GM12878 (cell line): ENCODE data around the gene APOBEC3C. TPM values are rescaled to one million over a fixed set of nuclear protein-coding genes. Genes with fewer than 3 reads are reported as not detected.

ENCODE experiments used
- ATAC-seq: fragments of 200-7000 bp; cut with Tn5 transposase; 3 replicates; pipeline ENCODE4 v1.9.1; 2020; ENCODE audit warnings: mild to moderate bottlenecking, moderate library complexity
- BruUV-seq: library from RNA; stranded (reverse); fragments of 400-500 nt; replicated peaks from 2 replicates; lab custom pipeline; 2021; lab: Mats Ljungman, UMichigan
- CTCF ChIA-PET: fragments of 300-600 bp; sonication (Branson Sonifier 250); formaldehyde crosslinking; extraction: SDS; loops from one replicate; lab custom pipeline; 2021; ENCODE audit warnings: inconsistent platforms; lab: Yijun Ruan, JAX
- POLR2A ChIA-PET: fragments of 350-600 bp; formaldehyde crosslinking; extraction: SDS; loops from one replicate; lab custom pipeline; 2021; ENCODE audit warnings: inconsistent platforms; lab: Charles Lee
- RAD21 ChIA-PET: fragments of 300-600 bp; sonication (Branson Sonifier 250); formaldehyde crosslinking; loops from one replicate; lab custom pipeline; 2023; ENCODE audit warnings: antibody characterized with exemption; ENCODE audit not compliant: unreplicated experiment; lab: Charles Lee
- SMC1A ChIA-PET: fragments of 300-600 bp; sonication (Branson Sonifier 250); formaldehyde crosslinking; loops from one replicate; lab custom pipeline; 2023; ENCODE audit not compliant: unreplicated experiment, uncharacterized antibody; lab: Charles Lee
- DNase-seq: peaks from one replicate; pipeline ENCODE4 v3.0.0-alpha.2; 2011; ENCODE audit warnings: low read depth, low spot score
- FAIRE-seq: peaks from 3 replicates; lab custom pipeline; 2011; peaks lifted over from hg19 to GRCh38; lab: Jason Lieb, UNC
- H2AFZ ChIP-seq: 2 replicates; pipeline ENCODE4 v1.6.0; 2011; ENCODE audit warnings: low read depth, low read length, control low read depth; ENCODE audit not compliant: control insufficient read depth
- H3K27ac ChIP-seq: 2 replicates; pipeline ENCODE4 v1.5.1; 2011; ENCODE audit warnings: control low read depth; ENCODE audit not compliant: control insufficient read depth, insufficient read depth
- H3K27me3 ChIP-seq, 2 experiments: replicated peaks in 1 of 2; 2 replicates each; pipeline versions ENCODE4 v1.6.0 to v1.6.1; 2011; ENCODE audit warnings: low read length in 1 of 2; ENCODE audit not compliant: control insufficient read depth in 2 of 2, insufficient read depth in 2 of 2
- H3K36me3 ChIP-seq, 2 experiments: 2 replicates each; pipeline ENCODE4 v1.5.1; 2011; ENCODE audit warnings: low read length in 1 of 2; ENCODE audit not compliant: control insufficient read depth in 2 of 2, insufficient read depth in 2 of 2
- H3K4me1 ChIP-seq: 2 replicates; pipeline ENCODE4 v1.6.1; 2011; ENCODE audit warnings: mild to moderate bottlenecking, low read length, moderate library complexity, mixed read lengths; ENCODE audit not compliant: control insufficient read depth, insufficient read depth
- H3K4me2 ChIP-seq: 2 replicates; pipeline ENCODE4 v1.6.0; 2011; ENCODE audit warnings: control low read depth; ENCODE audit not compliant: control insufficient read depth, insufficient read depth
- H3K4me3 ChIP-seq: fragments of 200-600 bp; sonication (generic); 2 replicates; pipeline ENCODE4 v1.5.1; 2016
- H3K79me2 ChIP-seq: 2 replicates; pipeline ENCODE4 v1.6.0; 2011; ENCODE audit warnings: low read length; ENCODE audit not compliant: control insufficient read depth, insufficient read depth
- H3K9ac ChIP-seq: 2 replicates; pipeline ENCODE4 v1.8.0; 2011; ENCODE audit warnings: low read length, control low read depth, mixed read lengths; ENCODE audit not compliant: control insufficient read depth, insufficient read depth
- H3K9me3 ChIP-seq: replicated peaks from 3 replicates; pipeline ENCODE4 v1.5.1; 2011; ENCODE audit warnings: mild to moderate bottlenecking, low read length; ENCODE audit not compliant: control insufficient read depth, insufficient read depth
- H4K20me1 ChIP-seq: 2 replicates; pipeline ENCODE4 v1.6.0; 2011; ENCODE audit not compliant: control insufficient read depth, insufficient read depth
- CBX5 ChIP-seq: sonication (generic); IDR thresholded peaks from 2 replicates; pipeline ENCODE4 v1.6.1; 2016; ENCODE audit warnings: low read depth, moderate library complexity, mild to moderate bottlenecking, inconsistent platforms
- FOXK2 ChIP-seq: fragments of 450-650 bp; IDR thresholded peaks from 2 replicates; pipeline ENCODE4 v1.6.1; 2017; ENCODE audit warnings: mild to moderate bottlenecking, moderate library complexity
- NFIC ChIP-seq: IDR thresholded peaks from 2 replicates; pipeline ENCODE4 v1.6.1; 2012; ENCODE audit warnings: low read depth, mild to moderate bottlenecking, inconsistent platforms, low read length, moderate library complexity
- NRF1 ChIP-seq: conservative IDR thresholded peaks from 2 replicates; pipeline ENCODE4 v1.6.1; 2011; ENCODE audit warnings: mild to moderate bottlenecking, low read depth, low read length, improper control_type of control experiment
- PAX5 ChIP-seq: IDR thresholded peaks from 2 replicates; pipeline ENCODE4 v1.6.1; 2011; ENCODE audit warnings: low read depth, low read length, borderline replicate concordance
- POLR2A ChIP-seq: IDR thresholded peaks from 2 replicates; pipeline ENCODE4 v1.6.1; 2011; ENCODE audit warnings: low read depth, mild to moderate bottlenecking, low read length
- RAD21 ChIP-seq: IDR thresholded peaks from 2 replicates; pipeline ENCODE4 v1.6.1; 2011; ENCODE audit warnings: mild to moderate bottlenecking, low read depth, low read length, moderate library complexity; ENCODE audit not compliant: insufficient read depth
- RFX5 ChIP-seq: IDR thresholded peaks from 2 replicates; pipeline ENCODE4 v1.6.1; 2011; ENCODE audit warnings: low read depth, low read length, improper control_type of control experiment
- SMAD5 ChIP-seq: IDR thresholded peaks from 2 replicates; pipeline ENCODE4 v1.6.1; 2016; ENCODE audit warnings: antibody characterized with exemption, low read depth
- SPI1 ChIP-seq: IDR thresholded peaks from 2 replicates; pipeline ENCODE4 v1.6.1; 2011; ENCODE audit warnings: low read depth, mild to moderate bottlenecking, low read length, moderate library complexity, borderline replicate concordance; ENCODE audit not compliant: insufficient read depth
- SRF ChIP-seq, 2 experiments: IDR thresholded peaks; 2 replicates each; pipeline ENCODE4 v1.6.1; 2011; ENCODE audit warnings: low read depth in 2 of 2, low read length in 2 of 2, mild to moderate bottlenecking in 1 of 2, moderate library complexity in 1 of 2
- TCF7 ChIP-seq: IDR thresholded peaks from 2 replicates; pipeline ENCODE4 v1.6.1; 2014; ENCODE audit warnings: antibody characterized with exemption, borderline replicate concordance
- WRNIP1 ChIP-seq: IDR thresholded peaks from 2 replicates; pipeline ENCODE4 v1.6.1; 2011; ENCODE audit warnings: low read depth, low read length, improper control_type of control experiment, borderline replicate concordance
- ZNF622 ChIP-seq: fragments of 450-650 bp; IDR thresholded peaks from 2 replicates; pipeline ENCODE4 v1.6.1; 2017; ENCODE audit warnings: mild to moderate bottlenecking, inconsistent platforms
- ZZZ3 ChIP-seq: IDR thresholded peaks from 2 replicates; pipeline ENCODE4 v1.6.1; 2011; ENCODE audit warnings: low read depth; ENCODE audit not compliant: control insufficient read depth, insufficient read length
- WGBS: methylation state at CpG from one replicate; pipeline ENCODE4 v1.1.6; 2016; ENCODE audit warnings: low lambda C conversion rate; ENCODE audit not compliant: insufficient replicate concordance, insufficient coverage; ENCODE audit errors: missing lambda C conversion rate; 5-methylcytosine and 5-hydroxymethylcytosine counted together
- in situ Hi-C: fragments of 300-500 bp; cut with MboI; formaldehyde crosslinking; loops from 9 replicates; pipeline ENCODE4 v1.14.3; 2018; ENCODE audit warnings: mixed read lengths
- intact Hi-C: fragments of 100-400 bp; cut with micrococcal nuclease; formaldehyde crosslinking; loops from one replicate; pipeline ENCODE4 v1.14.2; 2022; ENCODE audit not compliant: unreplicated experiment
- polyA plus RNA-seq, 11 experiments: library from polyadenylated mRNA; depleted of rRNA in 4 of 11; unstranded in 6 of 11; stranded (reverse) in 5 of 11; fragments of >200 nt; fragmentation: Nextera tagmentation in 4 of 11; fragmentation: Illumina TruSeq in 1 of 11; extraction: Ambion mirVana in 4 of 11; extraction: Trizol in 1 of 11; gene quantifications; 1 replicate in 1 of 11; 2 replicates in 10 of 11; pipeline versions ENCODE4 v1.2.1 to v1.2.3, GENCODE V29; 2011 to 2016; ENCODE audit warnings: inconsistent platforms in 2 of 11, missing spikeins in 2 of 11, low read depth in 1 of 11
- total RNA-seq, 4 experiments: library from RNA; depleted of rRNA in 3 of 4; stranded (reverse); fragments of >200 nt in 3 of 4; fragmentation: Illumina TruSeq in 1 of 4; extraction: Trizol in 1 of 4; gene quantifications; 2 replicates each; pipeline versions ENCODE4 v1.2.1 to v1.2.3, GENCODE V29; 2013 to 2021
- TF ChIP-seq, protein P1 (sequence below): fragments of 450-650 bp; formaldehyde crosslinking; IDR thresholded peaks from 2 replicates; pipeline ENCODE4 v1.4.0; 2022; ENCODE audit warnings: mild to moderate bottlenecking, moderate library complexity
- TF ChIP-seq, protein P2 (sequence below): IDR thresholded peaks from 2 replicates; pipeline ENCODE4 v1.6.1; 2012; ENCODE audit warnings: low read depth, low read length, improper control_type of control experiment
- TF ChIP-seq, protein P3 (sequence below): fragments of 450-650 bp; IDR thresholded peaks from 2 replicates; pipeline ENCODE4 v1.6.1; 2014; ENCODE audit warnings: mild to moderate bottlenecking
- TF ChIP-seq, protein P4 (sequence below): IDR thresholded peaks from 2 replicates; pipeline ENCODE4 v1.6.1; 2012; ENCODE audit warnings: low read length, inconsistent platforms

The APOBEC3C gene
- total and polyA plus RNA-seq, 10 of the 15 experiments (the other 5 are each of a cell fraction or from before 2014, with no cell fraction given): 22.9 to 290 (median 156) TPM

DNA sequence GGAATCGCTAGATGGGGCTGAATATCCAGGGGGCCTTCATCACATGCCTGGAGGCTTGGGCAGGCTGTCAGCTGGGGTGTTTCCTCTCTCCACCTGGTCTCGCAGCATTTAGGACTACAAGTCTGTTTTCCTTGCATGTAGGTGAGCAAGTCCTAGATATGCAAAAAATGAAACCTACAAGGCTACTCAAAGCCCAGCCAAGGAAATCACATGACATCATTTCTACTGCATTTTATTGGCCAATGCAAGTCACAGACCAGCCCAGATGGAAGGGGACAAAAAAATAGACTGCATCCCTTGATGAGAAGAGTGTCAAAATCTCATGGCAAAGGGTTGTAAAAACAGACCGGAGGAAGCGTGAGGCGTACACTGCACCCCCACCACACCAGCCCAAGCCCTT, 41.5 kb upstream of the APOBEC3C start:
- no TSS peak for BruUV-seq
- ChIA-PET SMC1A (interaction anchor here (1.6 to 6.9 kb wide), 2 partner anchors 31 to 103 kb away, joined by 4 to 50 read pairs; no protein-coding TSS in a partner anchor), RAD21 (interaction anchor here (0.7 to 5.2 kb wide), 3 partner anchors 12 to 102 kb away, joined by 4 to 39 read pairs (median 9); no protein-coding TSS in a partner anchor), POLR2A (interaction anchor here (0.6 to 1.8 kb wide), 2 partner anchors 9 to 85 kb away, joined by 5 read pairs; partner anchors contain the start of gene APOBEC3B), CTCF (interaction anchor here (0.7 to 7.8 kb wide), 7 partner anchors 9 to 102 kb away, joined by 3 to 73 read pairs (median 5); partner anchors contain the start of gene CBX6)
- ATAC-seq (no peak), DNase-seq (no peak), FAIRE-seq (no peak)
- H3K4me3 ChIP-seq: no peak overlapping the region
- H3K9ac ChIP-seq: no peak overlapping the region
- no peak overlapping the region for H3K27ac ChIP-seq
- no peak overlapping the region for H2AFZ ChIP-seq
- no peaks in the 10 kb centered on the region for H4K20me1 ChIP-seq
- H3K4me1 ChIP-seq: peaks cover 8% of the 10 kb centered on the region
- H3K79me2 ChIP-seq: no peaks in the 10 kb centered on the region
- no peak overlapping the region for H3K4me2 ChIP-seq
- no peaks in the 10 kb centered on the region; a peak in 1 of 4 replicates for H3K27me3 ChIP-seq
- H3K36me3 ChIP-seq: no peaks in the 10 kb centered on the region
- in situ Hi-C loops: no loop called here
- H3K9me3 ChIP-seq: no peaks in the 10 kb centered on the region
- WGBS: 59% methylated on average over 5 of the region's 5 CpGs
- intact Hi-C loops: no loop called here
- TF ChIP-seq ZNF622: no peak
- no peak for TF ChIP-seq PAX5
- TF ChIP-seq SRF (IDR thresholded peaks at IDR 0.05; ENCODE audit: low read depth in 2 of 2, low read length in 2 of 2): no peak
- TF ChIP-seq, protein P1, sequence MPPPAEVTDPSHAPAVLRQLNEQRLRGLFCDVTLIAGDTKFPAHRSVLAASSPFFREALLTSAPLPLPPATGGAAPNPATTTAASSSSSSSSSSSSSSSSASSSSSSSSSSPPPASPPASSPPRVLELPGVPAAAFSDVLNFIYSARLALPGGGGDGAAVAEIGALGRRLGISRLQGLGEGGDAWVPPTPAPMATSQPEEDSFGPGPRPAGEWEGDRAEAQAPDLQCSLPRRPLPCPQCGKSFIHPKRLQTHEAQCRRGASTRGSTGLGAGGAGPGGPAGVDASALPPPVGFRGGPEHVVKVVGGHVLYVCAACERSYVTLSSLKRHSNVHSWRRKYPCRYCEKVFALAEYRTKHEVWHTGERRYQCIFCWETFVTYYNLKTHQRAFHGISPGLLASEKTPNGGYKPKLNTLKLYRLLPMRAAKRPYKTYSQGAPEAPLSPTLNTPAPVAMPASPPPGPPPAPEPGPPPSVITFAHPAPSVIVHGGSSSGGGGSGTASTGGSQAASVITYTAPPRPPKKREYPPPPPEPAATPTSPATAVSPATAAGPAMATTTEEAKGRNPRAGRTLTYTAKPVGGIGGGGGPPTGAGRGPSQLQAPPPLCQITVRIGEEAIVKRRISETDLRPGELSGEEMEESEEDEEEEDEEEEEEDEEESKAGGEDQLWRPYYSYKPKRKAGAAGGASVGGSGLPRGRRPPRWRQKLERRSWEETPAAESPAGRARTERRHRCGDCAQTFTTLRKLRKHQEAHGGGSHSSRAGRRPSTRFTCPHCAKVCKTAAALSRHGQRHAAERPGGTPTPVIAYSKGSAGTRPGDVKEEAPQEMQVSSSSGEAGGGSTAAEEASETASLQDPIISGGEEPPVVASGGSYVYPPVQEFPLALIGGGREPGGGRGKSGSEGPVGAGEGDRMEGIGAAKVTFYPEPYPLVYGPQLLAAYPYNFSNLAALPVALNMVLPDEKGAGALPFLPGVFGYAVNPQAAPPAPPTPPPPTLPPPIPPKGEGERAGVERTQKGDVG (CRISPR knock-in tag): no peak
- TF ChIP-seq, protein P2, sequence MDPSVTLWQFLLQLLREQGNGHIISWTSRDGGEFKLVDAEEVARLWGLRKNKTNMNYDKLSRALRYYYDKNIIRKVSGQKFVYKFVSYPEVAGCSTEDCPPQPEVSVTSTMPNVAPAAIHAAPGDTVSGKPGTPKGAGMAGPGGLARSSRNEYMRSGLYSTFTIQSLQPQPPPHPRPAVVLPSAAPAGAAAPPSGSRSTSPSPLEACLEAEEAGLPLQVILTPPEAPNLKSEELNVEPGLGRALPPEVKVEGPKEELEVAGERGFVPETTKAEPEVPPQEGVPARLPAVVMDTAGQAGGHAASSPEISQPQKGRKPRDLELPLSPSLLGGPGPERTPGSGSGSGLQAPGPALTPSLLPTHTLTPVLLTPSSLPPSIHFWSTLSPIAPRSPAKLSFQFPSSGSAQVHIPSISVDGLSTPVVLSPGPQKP: no peak
- no peak for TF ChIP-seq TCF7
- TF ChIP-seq CBX5: no peak
- TF ChIP-seq, protein P3, sequence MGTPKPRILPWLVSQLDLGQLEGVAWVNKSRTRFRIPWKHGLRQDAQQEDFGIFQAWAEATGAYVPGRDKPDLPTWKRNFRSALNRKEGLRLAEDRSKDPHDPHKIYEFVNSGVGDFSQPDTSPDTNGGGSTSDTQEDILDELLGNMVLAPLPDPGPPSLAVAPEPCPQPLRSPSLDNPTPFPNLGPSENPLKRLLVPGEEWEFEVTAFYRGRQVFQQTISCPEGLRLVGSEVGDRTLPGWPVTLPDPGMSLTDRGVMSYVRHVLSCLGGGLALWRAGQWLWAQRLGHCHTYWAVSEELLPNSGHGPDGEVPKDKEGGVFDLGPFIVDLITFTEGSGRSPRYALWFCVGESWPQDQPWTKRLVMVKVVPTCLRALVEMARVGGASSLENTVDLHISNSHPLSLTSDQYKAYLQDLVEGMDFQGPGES: no peak
- TF ChIP-seq RAD21: no peak
- no peak for TF ChIP-seq POLR2A
- TF ChIP-seq NRF1: no peak
- no peak for TF ChIP-seq WRNIP1
- TF ChIP-seq ZZZ3: no peak
- TF ChIP-seq RFX5: no peak
- TF ChIP-seq NFIC: no peak
- no peak for TF ChIP-seq FOXK2
- TF ChIP-seq, protein P4, sequence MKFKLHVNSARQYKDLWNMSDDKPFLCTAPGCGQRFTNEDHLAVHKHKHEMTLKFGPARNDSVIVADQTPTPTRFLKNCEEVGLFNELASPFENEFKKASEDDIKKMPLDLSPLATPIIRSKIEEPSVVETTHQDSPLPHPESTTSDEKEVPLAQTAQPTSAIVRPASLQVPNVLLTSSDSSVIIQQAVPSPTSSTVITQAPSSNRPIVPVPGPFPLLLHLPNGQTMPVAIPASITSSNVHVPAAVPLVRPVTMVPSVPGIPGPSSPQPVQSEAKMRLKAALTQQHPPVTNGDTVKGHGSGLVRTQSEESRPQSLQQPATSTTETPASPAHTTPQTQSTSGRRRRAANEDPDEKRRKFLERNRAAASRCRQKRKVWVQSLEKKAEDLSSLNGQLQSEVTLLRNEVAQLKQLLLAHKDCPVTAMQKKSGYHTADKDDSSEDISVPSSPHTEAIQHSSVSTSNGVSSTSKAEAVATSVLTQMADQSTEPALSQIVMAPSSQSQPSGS: no peak
- no peak for TF ChIP-seq SPI1
- no peak for TF ChIP-seq SMAD5
